Osteoblast (primary cell): ENCODE measurements around the gene AGFG1. TPM values are rescaled to one million over a fixed set of nuclear protein-coding genes. Genes with fewer than 3 reads are reported as not detected.
A peak's percentile ranks its signal among the peaks of the same experiment; 100 is the strongest.

ENCODE experiments used
- DNase-seq: peaks from one replicate; pipeline ENCODE4 v3.0.0; 2011; ENCODE audit warnings: low spot score, mixed read lengths; ENCODE audit not compliant: insufficient read length; ENCODE audit errors: missing footprints
- H2AFZ ChIP-seq: 2 replicates; pipeline ENCODE4 v1.6.0; 2011; ENCODE audit warnings: mild to moderate bottlenecking, low read length
- H3K27ac ChIP-seq: 2 replicates; pipeline ENCODE4 v1.5.1; 2011; ENCODE audit warnings: mild to moderate bottlenecking, low read depth, low read length, moderate library complexity
- H3K27me3 ChIP-seq: 2 replicates; pipeline ENCODE4 v1.6.0; 2012; ENCODE audit warnings: mild to moderate bottlenecking, control low read depth, inconsistent platforms, low read length, moderate library complexity; ENCODE audit not compliant: insufficient read depth
- H3K36me3 ChIP-seq: 2 replicates; pipeline ENCODE4 v1.5.1; 2011; ENCODE audit warnings: mild to moderate bottlenecking, low read length, control low read depth, moderate library complexity; ENCODE audit not compliant: insufficient read depth
- H3K4me1 ChIP-seq: 2 replicates; pipeline ENCODE4 v1.5.1; 2011; ENCODE audit warnings: mild to moderate bottlenecking, low read length, control low read depth, moderate library complexity; ENCODE audit not compliant: insufficient read depth
- H3K4me2 ChIP-seq: 2 replicates; pipeline ENCODE4 v1.6.0; 2011; ENCODE audit warnings: mild to moderate bottlenecking, low read length; ENCODE audit not compliant: insufficient read depth
- H3K4me3 ChIP-seq: fragments of 200-600 bp; sonication (generic); 3 replicates; pipeline ENCODE4 v1.5.1; 2012; ENCODE audit warnings: mild to moderate bottlenecking, low read length, inconsistent platforms; ENCODE audit not compliant: insufficient read depth
- H3K79me2 ChIP-seq: 2 replicates; pipeline ENCODE4 v1.6.0; 2012; ENCODE audit warnings: mild to moderate bottlenecking, low read length, control low read depth, inconsistent platforms; ENCODE audit not compliant: insufficient read depth
- H3K9me3 ChIP-seq: 2 replicates; pipeline ENCODE4 v1.5.1; 2011; ENCODE audit warnings: low read depth, low read length, control low read depth
- H4K20me1 ChIP-seq: 2 replicates; pipeline ENCODE4 v1.6.0; 2012; ENCODE audit warnings: mild to moderate bottlenecking, low read length, control low read depth; ENCODE audit not compliant: insufficient read depth
- total RNA-seq: library from RNA; depleted of rRNA; stranded (reverse); fragments of >200 nt; gene quantifications from 2 replicates; pipeline ENCODE4 v1.2.3, GENCODE V29; 2012
- TF ChIP-seq, protein P1 (sequence below): IDR thresholded peaks from 2 replicates; pipeline ENCODE4 v1.5.1; 2011; ENCODE audit warnings: mild to moderate bottlenecking, low read depth, low read length, moderate library complexity; ENCODE audit errors: extremely low read depth

AGFG1 gene
- total RNA-seq, 1 donor = 48.5 TPM

DNA sequence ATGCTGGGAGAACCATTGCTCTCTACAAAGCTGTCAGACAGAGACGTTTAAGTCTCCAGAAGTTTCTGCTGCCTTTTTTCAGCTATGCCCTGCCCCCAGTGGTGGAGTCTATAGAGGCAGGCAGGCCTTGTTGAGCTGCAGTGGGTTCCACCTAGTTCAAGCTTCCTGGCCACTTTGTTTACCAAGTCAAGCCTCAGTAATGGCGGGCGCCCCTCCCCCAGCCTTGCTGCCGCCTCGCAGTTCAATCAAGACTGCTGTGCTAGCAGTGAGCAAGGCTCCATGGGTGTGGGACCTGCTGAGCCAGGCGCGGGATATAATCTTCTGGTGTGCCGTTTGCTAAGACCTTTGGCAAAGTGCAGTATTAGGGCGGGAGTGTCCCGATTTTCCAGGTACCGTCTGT is 74.0 kb downstream of the AGFG1 start:
- no peaks in the 10 kb centered on the region for H3K9me3 ChIP-seq
- H3K27ac ChIP-seq = no peak overlapping the region
- H3K79me2 ChIP-seq = no peaks in the 10 kb centered on the region
- H4K20me1 ChIP-seq = no peaks in the 10 kb centered on the region
- H3K36me3 ChIP-seq = peaks cover 19% of the 10 kb centered on the region
- H3K4me1 ChIP-seq = no peaks in the 10 kb centered on the region
- no peak overlapping the region for H2AFZ ChIP-seq
- no peak for DNase-seq
- TF ChIP-seq, protein P1, sequence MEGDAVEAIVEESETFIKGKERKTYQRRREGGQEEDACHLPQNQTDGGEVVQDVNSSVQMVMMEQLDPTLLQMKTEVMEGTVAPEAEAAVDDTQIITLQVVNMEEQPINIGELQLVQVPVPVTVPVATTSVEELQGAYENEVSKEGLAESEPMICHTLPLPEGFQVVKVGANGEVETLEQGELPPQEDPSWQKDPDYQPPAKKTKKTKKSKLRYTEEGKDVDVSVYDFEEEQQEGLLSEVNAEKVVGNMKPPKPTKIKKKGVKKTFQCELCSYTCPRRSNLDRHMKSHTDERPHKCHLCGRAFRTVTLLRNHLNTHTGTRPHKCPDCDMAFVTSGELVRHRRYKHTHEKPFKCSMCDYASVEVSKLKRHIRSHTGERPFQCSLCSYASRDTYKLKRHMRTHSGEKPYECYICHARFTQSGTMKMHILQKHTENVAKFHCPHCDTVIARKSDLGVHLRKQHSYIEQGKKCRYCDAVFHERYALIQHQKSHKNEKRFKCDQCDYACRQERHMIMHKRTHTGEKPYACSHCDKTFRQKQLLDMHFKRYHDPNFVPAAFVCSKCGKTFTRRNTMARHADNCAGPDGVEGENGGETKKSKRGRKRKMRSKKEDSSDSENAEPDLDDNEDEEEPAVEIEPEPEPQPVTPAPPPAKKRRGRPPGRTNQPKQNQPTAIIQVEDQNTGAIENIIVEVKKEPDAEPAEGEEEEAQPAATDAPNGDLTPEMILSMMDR = peak; percentile 25
- no peak overlapping the region for H3K4me3 ChIP-seq
- no peak overlapping the region for H3K4me2 ChIP-seq
- no peaks in the 10 kb centered on the region for H3K27me3 ChIP-seq

DNA sequence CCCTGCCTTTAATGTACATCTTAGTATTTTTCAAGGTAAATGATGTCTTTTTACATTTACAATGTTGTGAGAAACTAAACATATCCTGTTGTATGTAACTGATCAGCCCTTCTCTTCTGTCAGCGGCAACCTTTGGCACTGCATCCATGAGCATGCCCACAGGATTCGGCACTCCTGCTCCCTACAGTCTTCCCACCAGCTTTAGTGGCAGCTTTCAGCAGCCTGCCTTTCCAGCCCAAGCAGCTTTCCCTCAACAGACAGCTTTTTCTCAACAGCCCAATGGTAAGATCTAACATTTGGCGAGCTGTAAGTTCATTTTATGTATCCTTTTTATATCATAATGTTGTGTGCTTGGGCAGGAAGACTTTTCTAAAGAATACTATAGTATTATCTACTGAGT is 79.9 kb downstream of the AGFG1 start:
- DNase-seq = no peak
- H3K79me2 ChIP-seq = no peaks in the 10 kb centered on the region
- H2AFZ ChIP-seq = no peak overlapping the region
- no peaks in the 10 kb centered on the region for H4K20me1 ChIP-seq
- H3K36me3 ChIP-seq = peaks cover 43% of the 10 kb centered on the region
- H3K9me3 ChIP-seq = no peaks in the 10 kb centered on the region
- H3K27me3 ChIP-seq = no peaks in the 10 kb centered on the region
- H3K4me2 ChIP-seq = no peak overlapping the region
- TF ChIP-seq, protein P1 = no peak
- no peaks in the 10 kb centered on the region for H3K4me1 ChIP-seq
- no peak overlapping the region for H3K27ac ChIP-seq
- H3K4me3 ChIP-seq = no peak overlapping the region

DNA sequence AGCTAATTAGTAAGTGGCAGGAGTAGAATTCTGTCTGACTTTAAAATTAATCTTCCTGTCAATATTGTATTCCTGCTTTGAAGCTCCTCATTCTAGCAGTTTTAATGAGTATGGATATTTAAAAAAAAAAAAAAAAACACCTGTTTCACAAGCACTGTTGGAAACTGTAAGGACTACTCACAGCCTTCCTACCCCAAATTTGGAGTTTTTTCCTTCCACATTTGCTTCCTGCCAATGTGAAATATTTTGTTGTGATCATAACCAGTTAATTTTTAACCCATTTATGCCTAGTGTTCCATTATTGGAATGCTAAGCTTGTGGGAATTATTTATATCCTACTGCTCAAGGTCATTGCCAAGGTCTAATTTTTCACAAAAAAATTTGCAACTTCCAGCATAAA is 90.6 kb downstream of the AGFG1 start:
- Histone ChIP-seq H4K20me1 (no peaks in the 10 kb centered on the region), H3K79me2 (no peaks in the 10 kb centered on the region), H3K4me3 (no peak overlapping the region), H3K4me2 (no peak overlapping the region), H2AFZ (no peak overlapping the region), H3K9me3 (no peaks in the 10 kb centered on the region), H3K4me1 (no peaks in the 10 kb centered on the region), H3K27me3 (no peaks in the 10 kb centered on the region), H3K27ac (no peak overlapping the region), H3K36me3 (peaks cover 7% of the 10 kb centered on the region)
- TF ChIP-seq, protein P1 = no peak
- no peak for DNase-seq

DNA sequence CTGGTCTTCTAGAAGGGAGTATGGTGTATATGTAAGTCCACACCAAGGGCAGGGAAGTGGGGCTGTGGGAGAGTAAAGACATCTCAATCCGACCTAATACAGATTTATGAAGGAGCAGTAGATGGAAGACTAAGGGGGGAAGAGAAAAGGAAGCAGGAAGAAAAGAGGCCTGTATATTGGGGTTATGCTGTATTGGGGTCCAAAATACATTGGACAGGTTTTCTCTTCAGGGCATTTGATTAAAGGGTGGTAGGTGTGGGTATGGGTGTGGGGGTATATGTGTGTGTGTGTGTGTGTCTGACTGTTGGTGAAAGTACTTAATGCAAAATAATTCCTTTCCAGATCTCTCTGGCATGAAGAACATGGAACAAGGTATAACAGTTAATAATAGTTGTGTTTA is 93.1 kb downstream of the AGFG1 start:
- no peaks in the 10 kb centered on the region for H3K79me2 ChIP-seq
- H3K4me2 ChIP-seq = no peak overlapping the region
- H3K27me3 ChIP-seq = no peaks in the 10 kb centered on the region
- DNase-seq = no peak
- TF ChIP-seq, protein P1 = no peak
- no peaks in the 10 kb centered on the region for H3K36me3 ChIP-seq
- H3K27ac ChIP-seq = no peak overlapping the region
- no peak overlapping the region for H2AFZ ChIP-seq
- H4K20me1 ChIP-seq = no peaks in the 10 kb centered on the region
- no peak overlapping the region for H3K4me3 ChIP-seq
- no peaks in the 10 kb centered on the region for H3K9me3 ChIP-seq
- H3K4me1 ChIP-seq = peaks cover 2% of the 10 kb centered on the region
